ENCODE results near the gene SYT3.

Gene SYT3

GRCh38 chr19:50639121-50640112, at the start of gene SYT3:
Gene SYT3 (minus strand): TSS chr19:50639881. CDS start chr19:50637411, 2,470 bp downstream.
- peak; percentile 30 to 48 for DNase-seq

- no peak for DNase-seq
Observed at GRCh38 chr19:50688766-50689165, 49.1 kb upstream of the SYT3 start.

GRCh38 chr19:50686310-50687032, 46.8 kb upstream of the SYT3 start:
- no peak for DNase-seq

GRCh38 chr19:50679177-50680125, 39.8 kb upstream of the SYT3 start:
- DNase-seq, result peak; percentile 68 to 71

GRCh38 chr19:50678323-50678722, 38.6 kb upstream of the SYT3 start:
- DNase-seq, result no peak

- DNase-seq, result no peak
Observed at GRCh38 chr19:50677636-50678035, 38.0 kb upstream of the SYT3 start.

GRCh38 chr19:50676625-50677197, 37.0 kb upstream of the SYT3 start:
- no peak for DNase-seq

GRCh38 chr19:50673118-50673517, 33.4 kb upstream of the SYT3 start:
- DNase-seq, result no peak

- DNase-seq, result no peak
Observed at GRCh38 chr19:50670102-50670380, 30.4 kb upstream of the SYT3 start.

GRCh38 chr19:50669302-50670101, 29.8 kb upstream of the SYT3 start:
- DNase-seq, result peak in 1 of 2 experiments; percentile 35

- DNase-seq, result no peak
Observed at GRCh38 chr19:50668879-50669278, 29.2 kb upstream of the SYT3 start.

- DNase-seq, result no peak
Observed at GRCh38 chr19:50668416-50668815, 28.7 kb upstream of the SYT3 start.

- DNase-seq, result no peak
Observed at GRCh38 chr19:50667759-50668231, 28.1 kb upstream of the SYT3 start.

- no peak for DNase-seq
Observed at GRCh38 chr19:50667177-50667758, 27.6 kb upstream of the SYT3 start.

- DNase-seq, result no peak
Observed at GRCh38 chr19:50666346-50667176, 26.9 kb upstream of the SYT3 start.

- DNase-seq, result no peak
Observed at GRCh38 chr19:50664204-50664603, 24.5 kb upstream of the SYT3 start.

- no peak for DNase-seq
Observed at GRCh38 chr19:50663482-50663790, 23.8 kb upstream of the SYT3 start.

GRCh38 chr19:50662651-50663481, 23.2 kb upstream of the SYT3 start:
- no peak for DNase-seq
